ENCODE results near the gene CNTN1. TPM values are rescaled to one million over a fixed set of nuclear protein-coding genes. Genes with fewer than 3 reads are reported as not detected.

CNTN1 gene
- total and polyA plus RNA-seq, 7 donors, result 0.10 to 1.4 (median 0.23) TPM

- WGBS, 3 donors, result 25 to 41% (median 36%) methylated on average over 3 of the region's 3 CpGs
Measured at GRCh38 chr12:40788276-40788675, 96.0 kb downstream of the CNTN1 start.

DNA sequence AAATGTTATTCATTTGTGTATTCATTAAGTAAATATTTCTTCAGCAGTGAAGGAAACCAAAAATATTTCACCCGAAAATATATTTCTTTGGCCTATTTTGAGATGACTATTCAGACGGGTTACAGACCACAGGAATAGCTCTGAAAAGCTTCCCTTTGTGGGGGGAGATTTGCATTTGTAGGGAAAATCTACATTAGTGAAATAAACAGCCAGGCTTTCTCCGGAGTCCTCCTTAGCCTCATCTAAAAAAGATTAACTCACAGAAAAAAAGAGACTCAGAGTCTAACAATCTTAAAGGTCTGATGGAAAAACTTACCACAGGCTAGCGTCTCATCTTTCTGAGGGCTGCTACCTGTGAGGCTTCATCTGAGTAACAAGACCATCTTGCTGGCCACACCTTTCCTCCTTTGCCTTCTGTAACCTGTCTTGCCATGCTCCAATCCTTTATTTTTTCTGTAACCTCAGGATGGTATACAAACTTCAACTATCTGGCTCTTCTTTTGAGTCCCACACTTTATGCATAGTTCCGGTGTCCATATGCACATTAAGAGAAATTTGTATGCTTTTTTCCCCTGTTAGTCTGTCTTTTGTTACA lies 100.7 kb downstream of the CNTN1 start:
- Histone ChIP-seq H3K36me3 (ENCODE audit: insufficient read depth in 1 of 2, low read depth in 1 of 2) (no peaks in the 10 kb centered on the region), H3K9me3 (no peaks in the 10 kb centered on the region), H3K27ac (no peak overlapping the region), H3K4me1 (no peaks in the 10 kb centered on the region), H3K4me3 (no peak overlapping the region), H3K27me3 (ENCODE audit: insufficient read depth in 3 of 3, low read length in 2 of 3) (no peaks in the 10 kb centered on the region)
- TF ChIP-seq, protein P1, sequence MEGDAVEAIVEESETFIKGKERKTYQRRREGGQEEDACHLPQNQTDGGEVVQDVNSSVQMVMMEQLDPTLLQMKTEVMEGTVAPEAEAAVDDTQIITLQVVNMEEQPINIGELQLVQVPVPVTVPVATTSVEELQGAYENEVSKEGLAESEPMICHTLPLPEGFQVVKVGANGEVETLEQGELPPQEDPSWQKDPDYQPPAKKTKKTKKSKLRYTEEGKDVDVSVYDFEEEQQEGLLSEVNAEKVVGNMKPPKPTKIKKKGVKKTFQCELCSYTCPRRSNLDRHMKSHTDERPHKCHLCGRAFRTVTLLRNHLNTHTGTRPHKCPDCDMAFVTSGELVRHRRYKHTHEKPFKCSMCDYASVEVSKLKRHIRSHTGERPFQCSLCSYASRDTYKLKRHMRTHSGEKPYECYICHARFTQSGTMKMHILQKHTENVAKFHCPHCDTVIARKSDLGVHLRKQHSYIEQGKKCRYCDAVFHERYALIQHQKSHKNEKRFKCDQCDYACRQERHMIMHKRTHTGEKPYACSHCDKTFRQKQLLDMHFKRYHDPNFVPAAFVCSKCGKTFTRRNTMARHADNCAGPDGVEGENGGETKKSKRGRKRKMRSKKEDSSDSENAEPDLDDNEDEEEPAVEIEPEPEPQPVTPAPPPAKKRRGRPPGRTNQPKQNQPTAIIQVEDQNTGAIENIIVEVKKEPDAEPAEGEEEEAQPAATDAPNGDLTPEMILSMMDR (IDR thresholded peaks at IDR 0.05), result no peak
- ATAC-seq (no peak), DNase-seq (no peak)
- intact Hi-C loops (cut with DNase I), result no loop called here
- WGBS, 3 donors, result 39 to 43% (median 39%) methylated on average over 5 of the region's 5 CpGs

More at GRCh38 chr12:40788276-40788675, 96.0 kb downstream of the CNTN1 start:
- no peak overlapping the region for H3K27ac ChIP-seq
- TF ChIP-seq, protein P1 (IDR thresholded peaks at IDR 0.05), result no peak
- intact Hi-C loops (cut with DNase I), result no loop called here
- no peaks in the 10 kb centered on the region for H3K27me3 ChIP-seq (ENCODE audit: insufficient read depth in 3 of 3, low read length in 2 of 3)
- H3K36me3 ChIP-seq (ENCODE audit: insufficient read depth in 1 of 2, low read depth in 1 of 2), result no peaks in the 10 kb centered on the region
- no peaks in the 10 kb centered on the region for H3K4me1 ChIP-seq
- ATAC-seq, result no peak
- no peaks in the 10 kb centered on the region for H3K9me3 ChIP-seq
- H3K4me3 ChIP-seq, result no peak overlapping the region
- DNase-seq, result peak in 1 of 2 donors; percentile 45

GRCh38 chr12:40793471-40793870 lies 101.2 kb downstream of the CNTN1 start:
- H3K27ac ChIP-seq, result no peak overlapping the region
- DNase-seq (no peak), ATAC-seq (no peak)
- TF ChIP-seq, protein P1 (IDR thresholded peaks at IDR 0.05), result no peak
- H3K36me3 ChIP-seq (ENCODE audit: insufficient read depth in 1 of 2, low read depth in 1 of 2), result no peaks in the 10 kb centered on the region
- no peak overlapping the region for H3K4me3 ChIP-seq
- WGBS, 3 donors, result 59 to 65% (median 61%) methylated on average over 1 of the region's 1 CpG
- intact Hi-C loops (cut with DNase I), result no loop called here
- no peaks in the 10 kb centered on the region for H3K4me1 ChIP-seq
- H3K27me3 ChIP-seq (ENCODE audit: insufficient read depth in 3 of 3, low read length in 2 of 3), result no peaks in the 10 kb centered on the region
- H3K9me3 ChIP-seq, result no peaks in the 10 kb centered on the region

- H3K27ac ChIP-seq, result no peak overlapping the region
- ATAC-seq, result no peak
- H3K36me3 ChIP-seq (ENCODE audit: insufficient read depth in 1 of 2, low read depth in 1 of 2), result no peaks in the 10 kb centered on the region
- H3K4me3 ChIP-seq, result no peak overlapping the region
- H3K4me1 ChIP-seq, result no peaks in the 10 kb centered on the region
- TF ChIP-seq, protein P1 (IDR thresholded peaks at IDR 0.05), result no peak
- no peaks in the 10 kb centered on the region for H3K9me3 ChIP-seq
- DNase-seq, result no peak
- no peaks in the 10 kb centered on the region for H3K27me3 ChIP-seq (ENCODE audit: insufficient read depth in 3 of 3, low read length in 2 of 3)
- intact Hi-C loops (cut with DNase I), result no loop called here
Measured at GRCh38 chr12:40794087-40794486, 101.8 kb downstream of the CNTN1 start.

DNA sequence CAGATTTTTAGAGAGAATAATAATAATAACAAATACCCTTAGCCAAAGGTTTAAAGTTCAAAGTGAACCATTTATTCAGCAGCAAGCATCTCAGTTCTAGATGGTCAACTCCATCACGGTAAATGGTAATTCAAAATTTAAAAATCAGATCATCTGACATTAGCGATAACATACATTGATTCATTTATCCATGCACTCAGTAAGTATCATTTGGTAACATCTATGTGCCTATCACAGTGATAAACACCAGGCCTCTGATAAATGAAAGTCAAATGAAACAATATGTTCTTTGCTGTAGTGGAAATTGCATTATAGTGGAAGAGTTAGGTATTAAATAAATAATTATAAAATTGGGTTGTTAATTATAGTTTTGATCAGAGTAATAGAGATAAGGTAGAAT lies 108.8 kb downstream of the CNTN1 start:
- no peak for DNase-seq
- no peak for ATAC-seq
- no peaks in the 10 kb centered on the region for H3K36me3 ChIP-seq (ENCODE audit: insufficient read depth in 1 of 2, low read depth in 1 of 2)

More for the DNA sequence above, 108.8 kb downstream of the CNTN1 start:
- TF ChIP-seq, protein P1 (IDR thresholded peaks at IDR 0.05), result no peak
- no peaks in the 10 kb centered on the region for H3K27me3 ChIP-seq (ENCODE audit: insufficient read depth in 3 of 3, low read length in 2 of 3)
- H3K9me3 ChIP-seq, result no peaks in the 10 kb centered on the region
- no peak overlapping the region for H3K27ac ChIP-seq
- no peak overlapping the region for H3K4me3 ChIP-seq
- 97 to 99% (median 98%) methylated on average over 2 of the region's 2 CpGs for WGBS, 3 donors
- H3K4me1 ChIP-seq, result no peaks in the 10 kb centered on the region
- intact Hi-C loops (cut with DNase I), result no loop called here
